Liver (tissue), 9 donors: ENCODE results near the gene KIFC3. TPM values are rescaled to one million over a fixed set of nuclear protein-coding genes. Genes with fewer than 3 reads are reported as not detected.

Source experiments
- DNase-seq: peaks from one replicate; pipeline ENCODE4 v3.0.0-alpha.2; 2017; ENCODE audit warnings: low spot score
- H3K27ac ChIP-seq, 2 donors: one replicate each; pipeline ENCODE4 v1.7.0; 2013; ENCODE audit warnings: inconsistent platforms in 2 of 2, low read length in 2 of 2, control low read depth in 1 of 2, low read depth in 1 of 2, mild to moderate bottlenecking in 1 of 2
- H3K27me3 ChIP-seq, 4 donors: one replicate each; pipeline versions ENCODE4 v1.6.1 to v1.7.0; 2013; ENCODE audit warnings: low read length in 3 of 4, inconsistent platforms in 1 of 4, mild to moderate bottlenecking in 1 of 4, moderate library complexity in 1 of 4; ENCODE audit not compliant: control insufficient read depth in 4 of 4, insufficient read depth in 4 of 4
- H3K36me3 ChIP-seq, 4 donors: one replicate each; pipeline versions ENCODE4 v1.6.1 to v1.7.0; 2013; ENCODE audit warnings: low read length in 3 of 4, mild to moderate bottlenecking in 3 of 4, low read depth in 1 of 4, moderate library complexity in 1 of 4; ENCODE audit not compliant: control insufficient read depth in 4 of 4, insufficient read depth in 3 of 4
- H3K4me1 ChIP-seq, 4 donors: one replicate each; pipeline versions ENCODE4 v1.6.1 to v1.7.0; 2013; ENCODE audit warnings: low read length in 3 of 4, mild to moderate bottlenecking in 3 of 4, moderate library complexity in 1 of 4; ENCODE audit not compliant: control insufficient read depth in 4 of 4, insufficient read depth in 4 of 4
- H3K4me3 ChIP-seq, 3 donors: one replicate each; pipeline versions ENCODE4 v1.6.1 to v1.7.0; 2013; ENCODE audit warnings: low read length in 3 of 3, control low read depth in 1 of 3, low read depth in 1 of 3, mild to moderate bottlenecking in 1 of 3
- H3K9ac ChIP-seq, 2 donors: one replicate each; pipeline ENCODE4 v1.7.0; 2013; ENCODE audit warnings: low read length in 2 of 2, mild to moderate bottlenecking in 2 of 2, moderate library complexity in 2 of 2, control low read depth in 1 of 2, low read depth in 1 of 2
- H3K9me3 ChIP-seq, 4 donors: one replicate each; pipeline versions ENCODE4 v1.6.1 to v1.7.0; 2013; ENCODE audit warnings: low read length in 3 of 4; ENCODE audit not compliant: control insufficient read depth in 4 of 4
- EGR1 ChIP-seq, 2 donors: IDR thresholded peaks; 2 replicates each; pipeline ENCODE4 v1.6.1; 2016 to 2018; ENCODE audit warnings: antibody characterized with exemption in 2 of 2, low read depth in 2 of 2
- FOXA2 ChIP-seq: IDR thresholded peaks from 2 replicates; pipeline ENCODE4 v1.6.1; 2016; ENCODE audit warnings: antibody characterized with exemption
- GABPA ChIP-seq, 2 donors: IDR thresholded peaks in 1 of 2; conservative IDR thresholded peaks in 1 of 2; 2 replicates each; pipeline ENCODE4 v1.6.1; 2016; ENCODE audit warnings: antibody characterized with exemption in 2 of 2, mild to moderate bottlenecking in 1 of 2, moderate library complexity in 1 of 2
- HNF4A ChIP-seq, 2 donors: conservative IDR thresholded peaks; 2 replicates each; pipeline ENCODE4 v1.6.1; 2016; ENCODE audit warnings: antibody characterized with exemption in 2 of 2, mild to moderate bottlenecking in 2 of 2
- HNF4G ChIP-seq: IDR thresholded peaks from 2 replicates; pipeline ENCODE4 v1.6.1; 2016; ENCODE audit warnings: antibody characterized with exemption
- JUND ChIP-seq, 2 donors: IDR thresholded peaks; 2 replicates each; pipeline ENCODE4 v1.6.1; 2016; ENCODE audit warnings: antibody characterized with exemption in 2 of 2
- NR2F2 ChIP-seq: IDR thresholded peaks from 2 replicates; pipeline ENCODE4 v1.6.1; 2016; ENCODE audit warnings: antibody characterized with exemption
- RAD21 ChIP-seq, 2 donors: IDR thresholded peaks; 2 replicates each; pipeline ENCODE4 v1.6.1; 2016; ENCODE audit warnings: antibody characterized with exemption in 2 of 2, mild to moderate bottlenecking in 2 of 2
- RXRA ChIP-seq, 2 donors: IDR thresholded peaks; 2 replicates each; pipeline ENCODE4 v1.6.1; 2017 to 2018; ENCODE audit warnings: antibody characterized with exemption in 2 of 2, mild to moderate bottlenecking in 1 of 2
- SP1 ChIP-seq: IDR thresholded peaks from 2 replicates; pipeline ENCODE4 v1.6.1; 2018; ENCODE audit warnings: antibody characterized with exemption, mild to moderate bottlenecking
- TAF1 ChIP-seq: conservative IDR thresholded peaks from 2 replicates; pipeline ENCODE4 v1.6.1; 2016; ENCODE audit warnings: antibody characterized with exemption, mild to moderate bottlenecking
- YY1 ChIP-seq: IDR thresholded peaks from 2 replicates; pipeline ENCODE4 v1.6.1; 2016; ENCODE audit warnings: antibody characterized with exemption, mild to moderate bottlenecking
- WGBS: extraction: QIAGEN DNeasy Blood & Tissue Kit; methylation state at CpG from one replicate; pipeline ENCODE4 v1.1.7; 2013; 5-methylcytosine and 5-hydroxymethylcytosine counted together
- polyA plus RNA-seq, 2 donors: library from polyadenylated mRNA; stranded (reverse) in 1 of 2; unstranded in 1 of 2; fragments of 200-250 nt in 1 of 2; fragments of >200 nt in 1 of 2; fragmentation: Nextera tagmentation in 1 of 2; extraction: Ambion mirVana in 1 of 2; gene quantifications; one replicate each; pipeline versions ENCODE4 v1.2.1 to v1.2.3, GENCODE V29; 2013 to 2015
- total RNA-seq, 2 donors: library from RNA; depleted of rRNA; stranded (reverse); fragments of >200 nt; gene quantifications; one replicate each; pipeline ENCODE4 v1.2.3, GENCODE V29; 2014
- TF ChIP-seq, protein P1 (sequence below): IDR thresholded peaks from 2 replicates; pipeline ENCODE4 v1.6.1; 2016; ENCODE audit warnings: antibody characterized with exemption
- TF ChIP-seq, protein P2 (sequence below): IDR thresholded peaks from 2 replicates; pipeline ENCODE4 v1.6.1; 2016; ENCODE audit warnings: antibody characterized with exemption, mild to moderate bottlenecking
- TF ChIP-seq, protein P3 (sequence below): IDR thresholded peaks from 2 replicates; pipeline ENCODE4 v1.6.1; 2016; ENCODE audit warnings: antibody characterized with exemption
- TF ChIP-seq, protein P4 (sequence below): IDR thresholded peaks from 2 replicates; pipeline ENCODE4 v1.6.1; 2016; ENCODE audit warnings: antibody characterized with exemption
- donor health status: healthy.
- donor health status: healthy.
- donor health status: healthy.
- donor health status: healthy.
- donor health status: healthy.

KIFC3 gene
- total and polyA plus RNA-seq, 4 donors: 16.5 to 103 (median 27.4) TPM

DNA sequence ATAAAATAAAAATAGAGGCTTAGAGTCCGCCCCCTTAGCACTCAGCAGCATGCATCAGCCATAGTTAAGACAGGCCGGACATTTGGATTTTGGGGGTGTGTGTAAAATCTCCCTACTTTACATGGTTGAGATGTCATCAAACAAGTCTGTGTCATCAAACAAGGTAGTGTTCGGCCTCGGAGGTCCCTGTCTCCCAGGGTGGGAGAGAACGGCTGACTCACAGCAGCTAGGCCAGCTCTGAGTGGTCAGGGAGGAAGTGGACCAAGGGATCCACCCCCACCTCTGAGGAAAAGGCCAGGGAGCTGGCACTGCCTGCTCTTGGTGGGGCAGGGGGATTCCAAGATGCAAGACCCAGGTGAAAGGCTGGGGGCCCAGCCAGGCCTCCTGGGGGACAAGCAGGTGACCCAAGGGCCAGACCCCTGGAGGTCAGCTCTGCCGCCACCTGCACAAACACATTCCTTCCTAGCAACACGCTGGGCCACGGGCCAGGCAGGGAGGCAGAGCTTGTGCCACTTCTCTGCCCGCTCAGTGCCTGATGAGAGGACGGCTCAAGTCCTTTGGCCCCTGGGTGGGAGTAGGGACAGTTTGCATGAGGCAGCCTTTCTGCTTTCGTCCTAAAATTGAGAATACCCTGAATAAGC, 28.5 kb downstream of the KIFC3 start:
- no peak for TF ChIP-seq FOXA2
- TF ChIP-seq GABPA (IDR thresholded peaks at IDR 0.05 in 1 of 2, conservative IDR thresholded peaks at IDR 0.05 in 1 of 2): no peak
- TF ChIP-seq NR2F2: no peak
- no peak for TF ChIP-seq YY1
- TF ChIP-seq SP1: no peak
- TF ChIP-seq TAF1: no peak
- no peak for TF ChIP-seq JUND (IDR thresholded peaks at IDR 0.05)
- TF ChIP-seq, protein P1, sequence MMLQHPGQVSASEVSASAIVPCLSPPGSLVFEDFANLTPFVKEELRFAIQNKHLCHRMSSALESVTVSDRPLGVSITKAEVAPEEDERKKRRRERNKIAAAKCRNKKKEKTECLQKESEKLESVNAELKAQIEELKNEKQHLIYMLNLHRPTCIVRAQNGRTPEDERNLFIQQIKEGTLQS: no peak
- TF ChIP-seq RXRA (IDR thresholded peaks at IDR 0.05): no peak
- no peak for TF ChIP-seq RAD21 (IDR thresholded peaks at IDR 0.05)
- TF ChIP-seq HNF4G: no peak
- TF ChIP-seq, protein P2, sequence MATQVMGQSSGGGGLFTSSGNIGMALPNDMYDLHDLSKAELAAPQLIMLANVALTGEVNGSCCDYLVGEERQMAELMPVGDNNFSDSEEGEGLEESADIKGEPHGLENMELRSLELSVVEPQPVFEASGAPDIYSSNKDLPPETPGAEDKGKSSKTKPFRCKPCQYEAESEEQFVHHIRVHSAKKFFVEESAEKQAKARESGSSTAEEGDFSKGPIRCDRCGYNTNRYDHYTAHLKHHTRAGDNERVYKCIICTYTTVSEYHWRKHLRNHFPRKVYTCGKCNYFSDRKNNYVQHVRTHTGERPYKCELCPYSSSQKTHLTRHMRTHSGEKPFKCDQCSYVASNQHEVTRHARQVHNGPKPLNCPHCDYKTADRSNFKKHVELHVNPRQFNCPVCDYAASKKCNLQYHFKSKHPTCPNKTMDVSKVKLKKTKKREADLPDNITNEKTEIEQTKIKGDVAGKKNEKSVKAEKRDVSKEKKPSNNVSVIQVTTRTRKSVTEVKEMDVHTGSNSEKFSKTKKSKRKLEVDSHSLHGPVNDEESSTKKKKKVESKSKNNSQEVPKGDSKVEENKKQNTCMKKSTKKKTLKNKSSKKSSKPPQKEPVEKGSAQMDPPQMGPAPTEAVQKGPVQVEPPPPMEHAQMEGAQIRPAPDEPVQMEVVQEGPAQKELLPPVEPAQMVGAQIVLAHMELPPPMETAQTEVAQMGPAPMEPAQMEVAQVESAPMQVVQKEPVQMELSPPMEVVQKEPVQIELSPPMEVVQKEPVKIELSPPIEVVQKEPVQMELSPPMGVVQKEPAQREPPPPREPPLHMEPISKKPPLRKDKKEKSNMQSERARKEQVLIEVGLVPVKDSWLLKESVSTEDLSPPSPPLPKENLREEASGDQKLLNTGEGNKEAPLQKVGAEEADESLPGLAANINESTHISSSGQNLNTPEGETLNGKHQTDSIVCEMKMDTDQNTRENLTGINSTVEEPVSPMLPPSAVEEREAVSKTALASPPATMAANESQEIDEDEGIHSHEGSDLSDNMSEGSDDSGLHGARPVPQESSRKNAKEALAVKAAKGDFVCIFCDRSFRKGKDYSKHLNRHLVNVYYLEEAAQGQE: no peak
- 85% methylated on average over 11 of the region's 11 CpGs for WGBS
- Histone ChIP-seq H3K4me3 (no peak overlapping the region), H3K9me3 (no peaks in the 10 kb centered on the region), H3K9ac (no peak overlapping the region), H3K27me3 (no peaks in the 10 kb centered on the region), H3K27ac (no peak overlapping the region), H3K4me1 (no peaks in the 10 kb centered on the region), H3K36me3 (peaks cover 18 to 50% (median 25%) of the 10 kb centered on the region in 4 donors)
- DNase-seq: no peak

DNA sequence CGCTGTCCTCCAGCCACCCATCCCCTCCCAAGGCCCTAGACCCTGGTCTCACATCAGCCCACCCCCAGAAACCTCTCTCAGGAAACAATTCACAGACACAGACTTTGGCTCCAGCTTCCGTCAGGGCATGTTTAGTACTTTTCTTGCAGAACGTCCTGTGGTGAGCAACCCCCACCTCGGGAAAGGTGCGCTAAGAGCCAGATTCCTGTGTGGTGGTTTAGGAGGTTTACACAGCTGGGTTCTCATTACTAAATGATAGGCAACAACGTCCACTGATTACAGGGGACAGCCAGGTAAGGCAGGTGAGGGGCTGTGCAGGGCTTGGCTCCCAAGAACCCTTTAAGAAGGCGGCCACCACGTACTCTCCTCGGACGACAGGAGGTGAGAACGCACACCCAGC, 29.3 kb downstream of the KIFC3 start:
- no peak for DNase-seq
- 88% methylated on average over 11 of the region's 11 CpGs for WGBS
- Histone ChIP-seq H3K27me3 (no peaks in the 10 kb centered on the region), H3K9ac (no peak overlapping the region), H3K4me1 (no peaks in the 10 kb centered on the region), H3K9me3 (no peaks in the 10 kb centered on the region), H3K36me3 (peaks cover 18 to 55% (median 28%) of the 10 kb centered on the region in 4 donors), H3K4me3 (no peak overlapping the region), H3K27ac (no peak overlapping the region)
- TF ChIP-seq YY1 (no peak), TAF1 (no peak), RXRA (IDR thresholded peaks at IDR 0.05) (no peak), HNF4G (no peak), EGR1 (IDR thresholded peaks at IDR 0.05; ENCODE audit: low read depth in 2 of 2) (no peak), HNF4A (conservative IDR thresholded peaks at IDR 0.05) (no peak), RAD21 (IDR thresholded peaks at IDR 0.05) (no peak), FOXA2 (no peak), GABPA (IDR thresholded peaks at IDR 0.05 in 1 of 2, conservative IDR thresholded peaks at IDR 0.05 in 1 of 2) (no peak), NR2F2 (no peak), JUND (IDR thresholded peaks at IDR 0.05) (no peak)
- TF ChIP-seq, protein P1: no peak
- TF ChIP-seq, protein P3, sequence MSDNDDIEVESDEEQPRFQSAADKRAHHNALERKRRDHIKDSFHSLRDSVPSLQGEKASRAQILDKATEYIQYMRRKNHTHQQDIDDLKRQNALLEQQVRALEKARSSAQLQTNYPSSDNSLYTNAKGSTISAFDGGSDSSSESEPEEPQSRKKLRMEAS: no peak
- TF ChIP-seq, protein P4, sequence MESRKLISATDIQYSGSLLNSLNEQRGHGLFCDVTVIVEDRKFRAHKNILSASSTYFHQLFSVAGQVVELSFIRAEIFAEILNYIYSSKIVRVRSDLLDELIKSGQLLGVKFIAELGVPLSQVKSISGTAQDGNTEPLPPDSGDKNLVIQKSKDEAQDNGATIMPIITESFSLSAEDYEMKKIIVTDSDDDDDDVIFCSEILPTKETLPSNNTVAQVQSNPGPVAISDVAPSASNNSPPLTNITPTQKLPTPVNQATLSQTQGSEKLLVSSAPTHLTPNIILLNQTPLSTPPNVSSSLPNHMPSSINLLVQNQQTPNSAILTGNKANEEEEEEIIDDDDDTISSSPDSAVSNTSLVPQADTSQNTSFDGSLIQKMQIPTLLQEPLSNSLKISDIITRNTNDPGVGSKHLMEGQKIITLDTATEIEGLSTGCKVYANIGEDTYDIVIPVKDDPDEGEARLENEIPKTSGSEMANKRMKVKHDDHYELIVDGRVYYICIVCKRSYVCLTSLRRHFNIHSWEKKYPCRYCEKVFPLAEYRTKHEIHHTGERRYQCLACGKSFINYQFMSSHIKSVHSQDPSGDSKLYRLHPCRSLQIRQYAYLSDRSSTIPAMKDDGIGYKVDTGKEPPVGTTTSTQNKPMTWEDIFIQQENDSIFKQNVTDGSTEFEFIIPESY: no peak
